T-helper 17 cell (primary cell): ENCODE data around the gene PSMA6. TPM values are rescaled to one million over a fixed set of nuclear protein-coding genes. Genes with fewer than 3 reads are reported as not detected.
A peak's percentile ranks its signal among the peaks of the same experiment; 100 is the strongest.

Source experiments
- ATAC-seq: fragments of 150-1000 bp; cut with Tn5 transposase; 2 replicates; pipeline ENCODE4 v1.10.0; 2021; ENCODE audit warnings: mild to moderate bottlenecking, moderate library complexity
- DNase-seq, 3 donors: peaks; one replicate each; pipeline versions ENCODE4 v3.0.0 to v3.0.0-alpha.2; 2020 to 2021
- H3K9me3 ChIP-seq: one replicate; pipeline ENCODE4 v1.7.0; 2013; ENCODE audit warnings: low read length, mild to moderate bottlenecking; ENCODE audit not compliant: control insufficient read depth, poor library complexity, severe bottlenecking
- H3K27ac Mint-ChIP-seq: one replicate; pipeline ENCODE4 v1.8.0; 2022; ENCODE audit warnings: mild to moderate bottlenecking, moderate library complexity, mixed read lengths
- H3K27me3 Mint-ChIP-seq: one replicate; pipeline ENCODE4 v1.8.0; 2022; ENCODE audit warnings: mixed read lengths
- H3K36me3 Mint-ChIP-seq: one replicate; pipeline ENCODE4 v1.8.0; 2022; ENCODE audit warnings: low read depth, mixed read lengths
- H3K4me1 Mint-ChIP-seq: one replicate; pipeline ENCODE4 v1.8.0; 2022; ENCODE audit warnings: mild to moderate bottlenecking, mixed read lengths
- H3K4me3 Mint-ChIP-seq: one replicate; pipeline ENCODE4 v1.8.0; 2022; ENCODE audit warnings: mild to moderate bottlenecking, moderate library complexity, mixed read lengths
- total RNA-seq, 4 donors: library from RNA in 2 of 4; stranded (reverse) in 2 of 4; gene quantifications; one replicate each; pipeline ENCODE4 v1.2.3 and lab custom pipeline; 2022 to 2026

The PSMA6 gene
- total RNA-seq, 2 donors from 2014 or later = 115 to 117 TPM

DNA sequence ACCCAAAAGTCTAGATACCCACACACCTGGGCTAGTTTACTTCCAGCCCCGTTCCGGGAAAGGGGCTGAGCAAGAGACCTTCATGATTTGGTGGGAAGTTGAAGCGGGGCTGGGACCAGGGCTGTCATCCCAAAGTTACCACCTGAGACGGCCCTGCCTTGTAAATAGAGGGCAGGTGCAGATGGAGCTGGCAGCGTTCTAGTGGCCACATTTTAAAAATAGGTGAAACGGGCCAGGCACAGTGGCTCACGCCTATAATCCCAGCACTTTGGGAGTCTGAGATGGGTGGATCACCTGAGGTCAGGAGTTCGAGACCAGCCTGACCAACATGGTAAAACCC, 68.9 kb downstream of the PSMA6 start:
- ATAC-seq (no peak), DNase-seq (no peak)
- H3K4me1 Mint-ChIP-seq = peaks cover 10% of the 10 kb centered on the region
- H3K9me3 ChIP-seq = no peaks in the 10 kb centered on the region
- no peak overlapping the region for H3K4me3 Mint-ChIP-seq
- no peak overlapping the region for H3K27ac Mint-ChIP-seq
- no peaks in the 10 kb centered on the region for H3K36me3 Mint-ChIP-seq
- no peaks in the 10 kb centered on the region for H3K27me3 Mint-ChIP-seq

DNA sequence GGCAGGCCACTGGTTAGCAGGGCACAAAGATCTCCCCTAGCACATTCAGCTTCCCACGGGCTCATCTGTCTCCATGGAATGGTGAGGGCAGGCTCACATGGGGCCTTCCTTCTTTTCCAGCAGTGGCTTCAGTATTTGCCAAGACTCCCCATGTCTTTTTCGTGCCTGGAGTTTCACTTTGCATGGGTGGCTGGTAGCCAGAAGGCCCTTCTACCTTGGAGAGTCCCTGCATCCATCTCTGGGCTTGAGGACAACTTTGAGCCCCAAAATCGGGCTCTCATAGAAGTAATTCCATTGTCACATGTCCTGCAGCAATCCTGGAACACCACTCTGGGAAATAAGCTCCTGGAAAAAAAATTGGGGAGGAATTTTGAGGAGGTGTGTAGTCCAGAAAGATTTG, 70.3 kb downstream of the PSMA6 start:
- Mint-ChIP-seq H3K4me3 (no peak overlapping the region), H3K4me1 (peaks cover 6% of the 10 kb centered on the region), H3K27me3 (no peaks in the 10 kb centered on the region), H3K36me3 (no peaks in the 10 kb centered on the region), H3K27ac (no peak overlapping the region)
- ATAC-seq (no peak), DNase-seq (no peak)
- no peaks in the 10 kb centered on the region for H3K9me3 ChIP-seq

DNA sequence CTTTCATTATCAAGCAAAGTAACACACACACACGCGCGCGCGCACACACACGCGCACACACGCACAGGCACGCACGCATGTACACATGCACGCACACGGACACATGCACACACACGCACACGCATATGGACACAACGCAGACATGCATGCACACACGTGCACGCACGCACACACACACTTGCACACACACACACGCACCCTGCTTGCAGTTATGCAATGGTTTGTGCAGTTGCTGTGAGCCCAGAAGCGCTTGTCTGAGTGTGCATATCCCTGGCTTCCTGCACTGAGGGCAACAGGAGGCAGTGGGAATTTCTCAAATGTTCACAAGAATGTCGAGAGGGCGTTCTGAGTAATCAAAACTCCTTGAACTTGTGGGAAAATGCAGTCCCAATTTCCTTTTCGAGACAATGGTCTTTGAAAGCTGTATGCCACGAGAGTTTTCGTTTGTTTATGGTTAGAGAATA, 70.8 kb downstream of the PSMA6 start:
- no peak for ATAC-seq
- Mint-ChIP-seq H3K4me1 (peaks cover 6% of the 10 kb centered on the region), H3K4me3 (no peak overlapping the region), H3K36me3 (no peaks in the 10 kb centered on the region), H3K27ac (no peak overlapping the region), H3K27me3 (no peaks in the 10 kb centered on the region)
- DNase-seq = no peak
- H3K9me3 ChIP-seq = no peaks in the 10 kb centered on the region

DNA sequence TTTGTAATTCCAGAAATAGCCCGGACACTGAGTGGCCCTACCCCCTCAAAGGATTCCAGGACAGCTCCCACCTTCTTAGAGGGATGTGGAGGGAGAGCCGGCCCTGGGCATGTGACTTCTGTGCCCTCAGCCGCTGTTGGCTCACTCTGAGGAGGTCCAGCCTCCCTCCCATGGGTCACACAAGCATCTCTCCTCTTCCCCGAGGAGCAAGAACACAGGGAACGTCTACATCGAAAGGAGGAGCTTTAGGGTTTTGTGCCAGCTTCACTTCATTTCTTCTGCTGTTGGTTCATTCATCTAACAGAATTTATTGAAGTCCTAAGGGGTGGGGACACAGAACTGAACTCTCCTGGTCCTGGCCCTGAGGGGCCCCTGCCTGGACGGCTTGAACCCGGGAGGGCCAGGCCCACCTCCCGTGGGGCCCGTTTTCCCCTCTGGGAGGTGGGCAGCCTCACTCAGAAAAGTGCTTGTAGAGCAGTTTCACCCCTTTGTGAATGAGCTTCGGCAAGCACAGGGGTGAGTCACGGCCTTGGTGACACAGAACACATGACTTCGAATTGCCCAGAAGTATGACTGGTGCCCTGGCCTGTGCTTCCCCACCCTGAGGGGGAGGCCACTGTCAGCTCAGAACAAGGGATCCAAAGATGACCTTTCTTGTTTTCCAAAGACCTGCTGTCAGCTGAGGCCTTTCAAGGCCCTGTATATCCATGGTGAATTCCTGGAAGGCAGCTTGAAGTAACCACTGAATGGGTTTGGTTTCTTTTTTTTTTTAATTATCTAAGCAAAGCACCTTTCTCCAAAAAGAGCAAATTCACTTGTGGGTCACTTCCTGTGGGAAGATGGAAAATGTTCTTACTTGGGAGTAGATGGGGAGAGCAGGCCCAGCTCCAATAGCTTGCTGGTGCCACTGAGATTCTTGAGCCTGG, 73.2 kb downstream of the PSMA6 start:
- ATAC-seq = peak; percentile 70
- Mint-ChIP-seq H3K4me1 (peaks cover 6% of the 10 kb centered on the region), H3K36me3 (no peaks in the 10 kb centered on the region), H3K4me3 (no peak overlapping the region), H3K27me3 (no peaks in the 10 kb centered on the region), H3K27ac (peak overlapping the region; percentile 43)
- DNase-seq = no peak
- H3K9me3 ChIP-seq = no peaks in the 10 kb centered on the region

DNA sequence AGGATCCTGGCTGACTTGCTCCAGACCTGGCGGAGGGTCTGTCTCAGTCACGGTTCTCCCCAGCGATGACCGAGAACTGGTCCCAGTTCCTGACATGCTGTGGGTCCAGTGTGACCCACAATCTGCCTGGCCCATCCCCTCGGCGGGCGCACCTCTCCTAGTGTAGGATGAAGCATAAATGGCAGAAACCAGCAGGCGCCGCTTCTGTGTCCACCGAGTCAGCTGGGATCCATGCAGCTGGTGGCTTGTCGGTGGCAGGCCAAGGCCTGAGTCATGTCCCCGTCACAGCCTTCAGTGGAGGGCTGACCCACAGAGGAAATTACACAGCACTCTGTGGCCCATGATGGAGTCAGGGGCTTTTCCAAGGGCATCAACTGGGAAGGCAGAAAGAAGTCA, 73.9 kb downstream of the PSMA6 start:
- DNase-seq (no peak), ATAC-seq (peak; percentile 55)
- H3K36me3 Mint-ChIP-seq = no peaks in the 10 kb centered on the region
- H3K9me3 ChIP-seq = no peaks in the 10 kb centered on the region
- no peak overlapping the region for H3K4me3 Mint-ChIP-seq
- peak overlapping the region; percentile 43 for H3K27ac Mint-ChIP-seq
- H3K4me1 Mint-ChIP-seq = peaks cover 6% of the 10 kb centered on the region
- H3K27me3 Mint-ChIP-seq = no peaks in the 10 kb centered on the region

DNA sequence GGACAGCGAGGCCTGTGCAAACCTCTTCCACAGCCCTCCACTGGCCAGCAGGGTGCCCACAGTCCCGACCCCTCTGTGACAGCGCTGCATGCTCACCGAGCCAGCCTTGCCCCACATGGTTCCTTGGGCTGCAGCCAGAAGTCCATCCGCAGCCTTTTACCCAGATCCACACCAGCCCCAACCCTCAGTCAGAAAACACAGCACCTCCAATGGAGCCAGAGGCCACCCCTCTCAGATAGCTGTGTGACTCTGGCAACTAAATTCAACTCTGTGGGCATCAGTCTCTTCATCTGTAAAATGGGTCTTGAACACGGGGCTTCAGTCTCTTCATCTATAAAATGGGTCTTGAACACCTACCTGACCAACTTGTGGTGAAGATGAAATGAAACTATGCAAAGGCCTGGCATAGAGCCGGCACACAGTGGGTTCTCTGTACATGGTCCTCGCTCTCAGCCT, 74.4 kb downstream of the PSMA6 start:
- DNase-seq (no peak), ATAC-seq (no peak)
- Mint-ChIP-seq H3K4me1 (peaks cover 6% of the 10 kb centered on the region), H3K27me3 (no peaks in the 10 kb centered on the region), H3K36me3 (no peaks in the 10 kb centered on the region), H3K27ac (peak overlapping the region; percentile 43), H3K4me3 (no peak overlapping the region)
- no peaks in the 10 kb centered on the region for H3K9me3 ChIP-seq

DNA sequence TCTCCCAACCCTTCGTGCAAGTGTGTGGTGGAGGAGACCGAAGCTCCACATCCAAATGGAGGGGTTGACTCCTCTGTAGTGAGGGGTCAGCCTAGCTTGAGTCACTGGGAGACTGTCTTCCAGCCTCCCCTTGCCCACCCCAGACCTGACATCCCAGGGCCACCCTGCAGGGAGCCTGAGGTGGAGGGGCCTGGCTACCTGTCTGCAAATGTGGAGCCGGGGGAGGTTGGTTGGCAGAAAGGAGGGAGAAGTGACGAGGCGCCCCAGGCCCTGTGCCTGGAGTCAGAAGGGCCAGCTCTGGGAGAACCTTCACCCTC, 74.8 kb downstream of the PSMA6 start:
- Mint-ChIP-seq H3K4me1 (peaks cover 6% of the 10 kb centered on the region), H3K27me3 (no peaks in the 10 kb centered on the region), H3K27ac (no peak overlapping the region), H3K4me3 (no peak overlapping the region), H3K36me3 (no peaks in the 10 kb centered on the region)
- ATAC-seq = no peak
- H3K9me3 ChIP-seq = no peaks in the 10 kb centered on the region
- no peak for DNase-seq

Other genes with a start within 250 kb of the PSMA6 start
- 100 to 1,000 TPM; 109 to 111 TPM for gene FAM177A1, start 246.1 kb upstream of the PSMA6 start, total RNA-seq
- gene PPP2R3C, start 170.4 kb upstream of the PSMA6 start, total RNA-seq = 10 to 100 TPM; 37.7 to 41.7 TPM
- 10 to 100 TPM; 42.5 to 43.6 TPM for gene PRORP, start 169.8 kb upstream of the PSMA6 start, total RNA-seq
- gene NFKBIA, start 112.4 kb downstream of the PSMA6 start, total RNA-seq = 1,000 to 10,000 TPM; 1,744 to 1,805 TPM
- gene INSM2, start 241.8 kb downstream of the PSMA6 start, total RNA-seq = not detected